NOMO-1 treated with dmso at 0.1 percent for 144 hours (cell line): ENCODE measurements around the gene SH3BP2.
"Not testable (repeated sequence)": the region's sequence is repeated elsewhere in the genome, so short reads cannot be mapped to it uniquely, and the experiment has no call there.

Source experiments
- DNase-seq: peaks from one replicate; lab custom pipeline; 2025; ENCODE audit not compliant: unreplicated experiment; lab: John Stamatoyannopoulos, UW

The SH3BP2 gene

DNA sequence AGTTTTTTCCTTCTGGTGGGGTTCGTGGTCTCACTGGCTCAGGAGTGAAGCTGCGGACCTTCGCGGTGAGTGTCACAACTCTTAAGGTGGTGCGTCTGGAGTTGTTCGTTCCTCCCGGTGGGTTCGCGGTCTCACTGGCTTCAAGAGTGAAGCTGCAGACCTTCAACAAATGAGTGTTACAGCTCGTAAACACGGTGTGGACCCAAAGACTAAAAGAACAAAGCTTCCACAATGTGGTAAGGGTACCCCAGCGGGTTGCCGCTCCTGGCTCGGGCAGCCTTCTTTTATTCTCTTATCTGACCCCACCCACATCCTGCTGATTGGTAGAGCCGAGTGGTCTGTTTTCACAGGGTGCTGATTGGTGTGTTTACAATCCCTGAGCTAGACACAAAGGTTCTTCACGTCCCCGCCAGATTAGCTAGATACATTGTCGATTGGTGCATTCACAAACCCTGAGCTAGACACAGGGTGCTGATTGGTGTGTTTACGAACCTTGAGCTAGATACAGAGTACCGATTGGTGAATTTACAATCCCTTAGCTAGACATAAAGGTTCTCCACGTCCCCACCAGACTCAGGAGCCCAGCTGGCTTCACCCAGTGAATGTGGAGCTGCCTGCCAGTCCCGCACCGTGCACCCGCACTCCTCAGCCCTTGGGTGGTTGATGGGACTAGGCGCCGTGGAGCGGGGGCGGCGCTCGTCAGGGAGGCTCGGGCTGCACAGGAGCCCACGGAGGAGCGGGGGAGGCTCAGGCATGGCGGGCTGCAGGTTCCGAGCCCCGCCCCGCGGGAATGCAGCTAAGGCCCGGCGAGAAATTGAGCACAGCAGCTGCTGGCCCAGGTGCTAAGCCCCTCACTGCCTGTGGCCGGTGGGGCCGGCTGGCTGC lies 30.2 kb upstream of the SH3BP2 start:
- not testable (repeated sequence) for DNase-seq

DNA sequence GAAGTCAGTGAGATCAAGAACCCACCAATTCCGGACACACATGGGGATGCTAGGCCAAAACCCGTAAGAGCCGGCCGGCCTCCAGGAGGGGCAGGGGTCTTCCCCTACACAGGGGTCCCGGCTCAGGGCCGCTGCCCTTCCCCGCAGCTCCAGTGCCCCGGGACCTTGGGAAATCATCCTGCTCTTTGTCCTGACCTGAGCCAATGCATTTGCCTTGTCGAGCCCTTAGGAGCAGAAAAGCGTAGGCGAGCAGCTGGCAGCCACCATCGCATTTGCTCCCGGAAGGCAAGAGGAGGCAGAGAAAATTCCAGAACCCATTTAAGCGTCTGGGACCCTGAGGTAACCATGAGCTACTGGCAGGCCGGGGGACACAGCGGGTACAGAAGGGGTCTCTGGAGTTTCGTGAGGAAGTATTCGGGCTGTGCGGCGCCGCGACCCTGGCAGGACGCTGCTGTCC lies 29.3 kb upstream of the SH3BP2 start:
- DNase-seq = no peak

DNA sequence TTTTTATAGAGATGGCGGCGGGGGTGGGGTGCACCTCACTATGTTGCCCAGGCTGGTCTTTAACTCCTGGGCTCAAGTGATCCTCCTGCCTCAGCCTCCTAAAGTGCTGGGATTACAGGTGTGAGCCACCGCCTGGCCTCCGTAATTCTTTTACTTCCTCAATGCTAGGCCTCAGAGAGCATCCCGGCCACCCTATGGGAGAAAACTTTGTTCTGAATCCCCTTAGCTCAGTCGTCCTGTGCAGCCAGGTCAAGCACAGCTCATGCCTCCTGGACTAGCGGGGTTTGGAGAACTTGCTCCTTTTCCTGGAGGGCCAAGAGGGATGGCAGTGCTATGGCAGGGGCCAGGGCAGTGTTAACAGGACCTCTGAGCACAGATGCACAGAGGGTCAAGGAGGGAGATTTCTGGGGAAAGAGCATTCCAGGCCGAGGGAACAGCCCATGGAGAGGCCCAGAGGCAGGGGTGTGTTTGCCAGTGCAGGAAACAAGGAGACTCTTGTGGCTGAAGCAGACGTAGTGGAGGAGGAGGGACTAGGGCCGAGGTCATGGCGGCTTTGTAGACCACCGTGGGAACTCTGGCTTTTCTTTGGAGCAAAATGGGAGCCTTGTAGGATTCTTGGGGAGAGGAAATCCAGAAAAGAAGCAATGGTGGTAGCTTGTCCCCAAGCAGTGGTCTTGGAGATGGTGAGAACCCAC lies 26.9 kb upstream of the SH3BP2 start:
- no peak for DNase-seq

DNA sequence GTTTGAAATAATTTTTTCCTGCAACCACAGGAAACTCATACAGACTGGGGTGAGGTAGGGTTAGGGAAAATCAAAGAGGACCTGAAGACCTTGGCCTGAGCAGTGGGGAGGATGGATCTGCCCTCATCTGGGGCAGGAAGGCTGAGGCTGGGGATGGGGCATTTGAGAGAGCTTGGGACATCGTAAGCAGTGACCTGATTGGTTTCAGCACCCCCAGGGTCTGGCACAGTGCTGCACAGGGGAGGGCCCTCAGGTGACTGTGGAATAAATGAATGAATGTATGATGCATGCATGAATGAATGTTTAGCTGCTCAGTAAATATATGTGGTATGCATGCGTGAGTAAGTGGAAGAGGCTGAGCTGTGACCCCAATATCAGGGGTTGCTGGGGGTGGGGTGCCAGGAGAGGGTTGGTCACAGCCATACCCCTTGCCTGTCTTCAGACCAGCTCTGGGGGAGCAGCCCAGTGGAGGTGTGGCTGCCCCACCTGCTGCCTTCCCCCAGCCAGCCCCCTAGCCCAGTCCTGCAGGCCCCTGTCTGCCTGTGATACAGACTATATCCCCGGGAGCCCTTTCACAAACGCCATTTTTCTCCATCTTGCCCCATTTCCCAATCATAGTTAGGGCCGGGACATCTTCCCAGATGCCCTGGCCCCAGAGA lies 25.7 kb upstream of the SH3BP2 start:
- no peak for DNase-seq

DNA sequence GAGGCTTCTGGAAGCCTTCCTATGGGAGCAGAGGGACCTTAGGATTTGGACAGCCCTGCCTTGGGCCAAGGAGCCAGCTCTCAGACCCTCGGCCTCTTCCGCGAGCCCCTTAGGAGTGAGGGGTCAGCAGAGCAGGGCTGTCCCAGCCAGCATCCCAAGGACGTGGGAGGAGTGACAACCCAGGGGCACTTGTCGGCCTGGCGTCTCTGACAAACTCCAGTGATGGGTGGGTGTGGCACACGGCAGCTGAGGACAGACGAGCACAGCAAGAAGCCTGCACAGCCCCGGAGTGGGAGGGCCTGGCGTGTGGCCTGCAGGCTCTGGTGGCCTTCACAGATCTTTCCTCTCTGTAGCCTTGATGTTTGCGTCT lies 25.2 kb upstream of the SH3BP2 start:
- DNase-seq = no peak

DNA sequence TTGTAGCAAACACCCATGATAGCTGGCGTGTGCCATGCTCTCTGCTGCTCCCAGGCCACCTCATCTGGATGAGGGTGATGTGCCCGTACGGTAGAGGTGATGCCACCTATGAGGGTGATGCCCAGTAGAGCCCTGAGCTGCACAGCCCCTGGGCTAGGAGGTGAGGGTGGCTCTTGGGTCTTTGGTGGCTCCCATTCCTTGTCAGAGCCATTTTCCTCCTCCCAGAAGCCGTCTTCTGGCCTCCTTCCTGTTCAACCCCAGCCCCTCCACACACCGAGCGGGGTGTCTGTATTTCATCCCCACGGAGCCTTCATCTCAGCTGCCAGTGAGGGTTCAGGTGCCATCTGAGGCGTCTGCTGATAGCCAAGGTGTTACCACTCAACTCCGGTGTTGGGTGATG lies 24.8 kb upstream of the SH3BP2 start:
- DNase-seq = no peak

DNA sequence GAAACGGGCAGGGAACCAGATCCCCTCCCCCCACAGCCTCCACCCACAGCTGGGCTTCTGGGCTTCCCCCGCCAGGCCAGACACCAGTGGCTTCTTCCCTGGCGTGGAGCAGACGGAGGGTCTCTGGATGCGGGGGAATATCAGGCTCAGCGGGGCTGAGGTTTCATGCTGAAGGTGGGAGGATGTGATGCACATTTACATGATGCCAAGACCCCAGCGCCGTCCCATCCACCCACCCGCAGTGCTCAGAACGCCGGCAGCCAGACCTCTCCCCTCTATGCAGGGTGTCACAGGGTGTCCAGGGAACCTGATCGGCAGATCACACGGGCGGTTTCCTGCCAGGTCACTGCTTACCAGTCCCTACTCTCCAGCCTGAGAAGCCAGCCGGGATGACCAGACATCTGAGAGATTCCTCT lies 24.0 kb upstream of the SH3BP2 start:
- DNase-seq = no peak

DNA sequence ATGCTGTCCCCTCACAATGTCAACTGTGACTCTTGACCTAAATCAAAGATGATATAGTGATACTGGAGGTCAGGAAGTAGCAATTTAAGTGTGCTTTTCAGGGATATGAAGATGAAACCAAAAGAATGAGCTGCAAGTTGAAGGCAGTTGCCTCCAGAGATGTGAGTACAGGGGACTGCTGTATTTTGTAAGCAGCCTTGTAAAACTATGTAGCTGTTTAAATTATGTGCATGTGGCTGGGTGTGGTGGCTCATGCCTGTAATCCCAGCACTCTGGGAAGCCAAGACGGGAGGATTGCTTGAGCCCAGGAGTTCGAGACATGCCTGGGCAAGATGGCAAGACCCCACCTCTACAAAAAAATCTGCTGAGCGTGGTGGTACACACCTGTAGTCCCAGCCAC lies 21.6 kb upstream of the SH3BP2 start:
- no peak for DNase-seq

DNA sequence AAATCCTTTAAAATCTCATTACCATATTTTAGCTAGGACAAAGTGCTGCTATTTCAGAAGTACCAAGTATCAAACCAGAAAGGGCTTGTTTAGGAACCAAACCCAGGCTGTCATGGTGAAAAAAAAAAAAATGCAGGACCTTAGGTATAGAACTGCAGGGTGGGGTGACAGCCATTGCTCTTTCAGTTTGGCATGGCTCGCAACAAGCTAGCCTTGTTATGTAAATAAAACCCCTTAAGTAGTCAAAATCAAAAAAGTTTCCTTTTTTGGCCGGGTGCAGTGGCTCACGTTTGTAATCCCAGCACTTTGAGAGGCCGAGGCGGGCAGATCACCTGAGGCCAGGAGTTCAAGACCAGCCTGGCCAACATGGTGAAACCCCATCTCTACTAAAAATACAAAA lies 12.2 kb upstream of the SH3BP2 start:
- not testable (repeated sequence) for DNase-seq

DNA sequence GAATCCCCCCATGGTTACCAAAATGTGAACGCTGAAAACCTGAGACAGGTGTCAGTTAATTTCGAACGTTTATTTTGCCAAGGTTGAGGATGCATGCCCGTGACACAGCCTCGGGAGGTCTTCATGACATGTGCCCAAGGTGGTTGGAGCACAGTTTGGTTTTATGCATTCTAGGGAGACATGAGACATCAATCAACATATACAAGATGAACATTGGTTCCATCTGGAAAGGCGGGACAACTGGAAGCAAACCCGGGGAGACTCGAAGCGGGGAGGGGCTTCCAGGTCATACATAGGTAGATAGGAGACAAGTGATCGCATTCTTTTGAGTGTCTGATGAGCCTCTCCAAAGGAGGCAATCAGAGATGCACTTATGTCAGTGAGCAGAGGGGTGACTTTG lies 11.0 kb upstream of the SH3BP2 start:
- DNase-seq = no peak

DNA sequence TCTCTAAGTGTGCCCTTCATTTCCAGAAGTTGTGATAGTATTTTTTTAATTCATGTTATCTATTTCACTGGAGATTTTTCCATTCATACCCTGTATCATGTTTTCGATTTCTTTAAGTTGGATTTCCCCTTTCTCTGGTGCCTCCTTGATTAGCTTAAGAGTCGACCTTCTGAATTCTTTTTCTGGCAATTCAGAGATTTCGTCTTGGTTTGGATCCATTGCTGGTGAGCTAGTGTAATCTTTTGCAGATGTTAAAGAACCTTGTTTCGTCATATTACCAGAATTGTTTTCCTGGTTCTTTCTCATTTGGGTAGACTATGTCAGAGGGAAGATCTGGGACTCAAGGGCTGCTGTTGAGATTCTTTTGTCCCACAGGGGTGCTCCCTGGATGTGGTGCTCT lies 9.1 kb upstream of the SH3BP2 start:
- no peak for DNase-seq

DNA sequence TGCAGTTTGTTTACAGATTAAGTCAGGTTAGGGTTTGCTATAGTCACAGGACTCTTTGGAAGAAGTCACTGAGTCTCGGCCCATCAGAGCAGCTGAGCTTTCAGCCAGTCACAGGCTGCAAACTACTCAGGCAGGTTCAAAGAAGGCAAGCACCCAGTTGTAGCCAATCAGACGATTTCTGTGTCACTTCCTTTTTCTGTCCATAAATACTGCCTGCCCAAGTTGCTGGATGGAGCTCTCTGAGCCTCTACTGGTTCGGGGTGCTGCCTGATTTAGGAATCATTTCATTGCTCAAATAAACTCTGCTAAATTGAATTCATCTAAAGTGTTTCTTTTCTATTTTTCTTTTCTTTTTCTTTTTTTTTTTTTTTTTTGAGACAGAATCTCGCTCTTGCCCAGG lies 7.3 kb upstream of the SH3BP2 start:
- peak; percentile 86 for DNase-seq

DNA sequence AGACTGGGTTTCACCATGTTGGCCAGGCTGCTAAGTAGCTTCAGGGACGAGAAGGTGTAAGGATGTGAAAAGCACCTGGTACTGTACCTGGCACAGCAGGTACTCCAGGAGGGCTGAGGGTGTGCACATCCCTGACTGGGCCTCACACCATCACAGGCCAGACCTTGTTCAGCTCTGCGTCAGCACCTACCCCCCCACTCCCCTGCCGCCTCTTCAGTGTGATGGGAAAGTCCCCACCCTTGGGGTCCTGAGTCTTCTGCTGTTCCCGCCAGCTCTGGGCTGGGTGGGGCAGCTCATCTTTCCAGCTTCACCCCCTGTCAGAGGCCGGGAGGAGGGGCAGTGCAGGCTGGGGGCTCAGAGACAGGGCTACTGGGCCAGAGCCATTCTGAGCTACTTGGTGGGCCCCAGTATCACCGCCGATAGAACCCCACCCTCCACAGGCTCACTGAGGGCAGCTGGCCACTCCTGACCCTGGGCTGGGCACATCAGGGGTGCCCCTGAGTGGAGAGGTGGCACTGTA lies 6.7 kb upstream of the SH3BP2 start:
- no peak for DNase-seq

DNA sequence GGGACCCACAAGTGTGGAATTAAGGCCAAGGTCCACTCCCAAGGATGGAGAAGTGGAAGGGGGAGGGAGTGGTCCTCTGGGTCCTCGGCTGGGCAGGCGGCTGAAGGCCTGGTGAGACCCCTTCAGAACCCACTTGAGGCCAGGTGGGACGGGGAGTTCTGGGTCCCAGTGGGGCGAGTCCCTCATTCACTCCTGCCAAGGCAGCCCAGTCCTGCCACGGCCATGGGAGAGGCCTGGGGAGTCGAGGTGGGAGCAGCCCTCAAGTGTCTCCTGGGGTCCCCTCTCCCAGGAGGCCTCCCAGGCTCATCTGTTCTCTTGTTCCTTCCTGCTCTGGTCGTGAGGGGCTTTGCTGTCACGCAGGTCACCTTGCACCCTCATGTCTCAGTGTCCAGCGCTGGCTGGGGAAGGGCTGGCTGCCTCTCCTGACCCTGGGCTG lies 6.1 kb upstream of the SH3BP2 start:
- no peak for DNase-seq

DNA sequence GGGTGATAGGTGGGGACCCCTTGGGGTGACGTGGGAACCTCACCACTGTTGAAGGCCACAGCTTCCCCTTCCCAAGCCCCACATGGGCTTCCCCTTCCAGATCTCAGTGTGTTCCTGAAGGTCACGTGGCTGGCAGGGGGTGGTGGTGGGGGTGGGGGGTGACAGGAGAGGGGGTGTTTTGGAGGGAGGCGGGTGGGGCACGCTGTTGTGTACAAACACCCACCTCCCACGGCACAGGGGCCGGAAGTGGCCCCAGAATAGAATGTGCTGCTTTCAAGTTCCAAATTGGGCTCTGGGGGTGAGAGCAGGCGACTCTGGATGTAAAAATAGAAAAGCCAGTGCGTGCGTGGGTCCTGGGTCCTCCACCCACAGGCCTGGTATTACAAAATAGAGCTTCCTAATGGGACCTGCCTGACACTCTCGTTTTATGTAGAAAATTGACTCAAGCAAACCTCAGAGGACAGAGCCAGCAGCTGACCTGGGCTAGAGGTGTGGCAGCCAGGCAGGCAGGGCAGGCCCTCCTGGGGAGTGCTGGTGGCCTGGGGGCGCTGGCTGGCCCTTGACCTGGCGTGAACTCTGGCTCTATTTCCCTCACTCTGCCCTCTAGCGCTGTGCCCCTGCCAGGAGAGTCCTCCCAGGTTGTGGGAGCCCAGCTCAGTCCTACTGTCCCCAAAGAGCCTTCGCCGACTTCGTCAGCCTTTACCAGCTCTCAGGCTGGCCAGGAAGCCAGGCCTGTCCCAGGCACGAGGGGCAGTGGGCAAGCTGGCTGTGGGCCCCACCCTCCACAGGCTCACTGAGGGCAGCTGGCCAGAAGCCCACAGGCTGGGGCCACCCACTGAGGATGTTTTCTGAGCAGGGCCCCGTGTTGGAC lies 5.4 kb upstream of the SH3BP2 start:
- peak; percentile 94 for DNase-seq

DNA sequence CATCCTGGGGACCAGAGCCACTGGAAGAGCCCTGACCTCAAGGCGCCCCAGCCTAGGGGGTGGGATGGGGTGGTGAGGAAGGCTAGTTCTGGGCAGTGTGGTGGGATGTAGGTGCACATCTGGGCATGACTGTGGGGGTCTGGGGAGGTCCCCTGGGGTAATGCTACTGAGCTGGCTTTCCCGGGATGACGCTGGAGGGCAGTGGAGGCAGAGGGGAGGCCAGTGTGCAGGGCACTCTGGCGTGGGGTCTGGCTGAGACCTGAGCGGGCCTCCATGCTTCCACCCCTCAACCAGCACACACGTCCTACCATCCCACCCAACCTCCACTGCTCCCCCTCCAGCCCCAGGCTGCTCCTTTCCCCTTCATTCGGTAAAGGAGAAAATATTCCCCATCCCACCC lies 4.8 kb upstream of the SH3BP2 start:
- no peak for DNase-seq

DNA sequence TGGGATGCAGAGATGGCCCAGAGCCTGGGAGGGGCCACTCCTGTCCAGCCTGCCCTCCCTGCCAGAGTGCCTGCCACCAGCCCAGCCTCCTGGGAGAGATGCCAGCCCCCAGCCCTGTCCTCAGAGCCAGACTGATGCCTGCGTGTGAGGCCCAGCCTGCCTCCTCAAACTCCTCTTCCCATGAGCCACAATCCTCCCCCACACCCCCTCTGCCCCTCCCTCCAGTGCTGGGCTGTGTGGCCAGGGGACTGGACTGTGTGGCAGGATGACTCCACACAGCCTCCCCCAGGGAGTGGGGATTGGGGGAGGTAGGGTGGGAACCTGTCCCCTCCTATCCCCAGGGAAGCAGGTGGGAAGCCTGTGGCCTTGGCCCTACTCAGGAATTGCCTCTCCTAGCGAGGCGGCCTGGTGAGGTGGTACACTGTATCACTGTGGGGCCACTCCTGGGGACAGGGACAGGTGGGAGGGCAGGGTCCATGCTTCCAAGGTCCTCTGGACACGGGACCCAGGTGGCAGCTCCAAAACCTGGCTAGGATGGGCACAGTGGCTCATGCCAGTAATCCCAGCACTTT lies 4.3 kb upstream of the SH3BP2 start:
- DNase-seq = no peak

DNA sequence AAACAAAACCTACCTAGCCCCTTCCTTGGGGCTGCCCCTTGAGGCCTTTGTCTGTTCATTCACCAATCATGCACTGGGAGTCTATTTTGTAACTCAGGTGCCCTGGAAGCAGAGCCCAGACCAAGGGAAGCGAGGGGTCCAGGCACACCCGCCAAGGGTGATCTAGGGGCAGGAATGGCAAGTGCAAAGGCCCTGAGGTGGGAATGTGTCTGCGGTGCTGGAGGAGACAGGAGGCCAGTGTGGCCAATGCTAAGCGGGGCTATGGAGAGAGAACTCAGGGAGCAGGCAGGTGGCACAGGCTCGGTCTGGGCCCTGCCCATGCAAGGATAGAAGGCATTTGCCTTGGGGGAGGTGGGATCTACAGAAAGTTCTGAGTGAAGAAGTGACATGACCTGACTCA lies 3.5 kb upstream of the SH3BP2 start:
- no peak for DNase-seq

DNA sequence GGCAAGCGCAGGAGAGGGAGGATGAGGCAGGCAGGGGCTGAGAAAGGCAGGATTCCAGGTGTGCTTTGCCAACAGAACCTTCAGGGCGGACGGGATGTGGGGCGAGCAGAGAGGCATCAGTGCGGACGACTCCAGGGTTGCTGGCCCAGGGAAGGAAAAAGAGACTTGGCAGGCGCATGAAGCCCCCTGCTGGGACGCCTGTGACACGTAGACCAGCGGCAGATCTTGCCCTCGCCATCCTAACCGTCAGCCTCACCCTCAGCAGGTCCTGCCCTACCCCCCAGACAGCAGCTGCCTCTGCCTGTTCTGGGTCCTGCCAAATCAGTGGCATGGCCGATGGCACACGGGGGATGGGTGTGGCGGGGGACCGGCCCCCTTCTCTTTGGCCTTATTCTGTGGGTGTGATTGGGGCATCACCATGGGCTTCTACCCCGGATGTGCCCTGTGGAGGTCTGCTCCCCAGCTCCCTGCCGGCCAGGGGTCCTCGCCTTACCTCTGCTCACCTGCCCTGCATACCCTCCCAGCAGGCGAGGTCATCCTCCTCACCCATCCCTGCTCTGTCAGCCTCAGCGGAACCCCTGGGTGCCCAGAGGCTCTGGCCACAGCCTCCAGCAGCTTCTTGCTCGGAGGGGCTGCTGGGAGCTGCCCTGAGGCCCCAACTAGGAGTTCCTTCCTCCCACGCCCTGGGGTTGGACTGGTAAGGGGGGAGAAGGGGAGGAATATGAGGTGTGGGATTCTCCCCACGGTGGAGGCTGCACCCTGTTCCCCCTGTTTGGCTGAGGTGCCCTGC lies 2.9 kb upstream of the SH3BP2 start:
- no peak for DNase-seq
